UCSD-AML1 (cell line): ENCODE data around the gene SCNN1A.
A peak's percentile ranks its signal among the peaks of the same experiment; 100 is the strongest.

Experiments used
- DNase-seq: peaks from one replicate; lab custom pipeline; 2025; ENCODE audit not compliant: unreplicated experiment; lab: John Stamatoyannopoulos, UW

SCNN1A gene

DNA sequence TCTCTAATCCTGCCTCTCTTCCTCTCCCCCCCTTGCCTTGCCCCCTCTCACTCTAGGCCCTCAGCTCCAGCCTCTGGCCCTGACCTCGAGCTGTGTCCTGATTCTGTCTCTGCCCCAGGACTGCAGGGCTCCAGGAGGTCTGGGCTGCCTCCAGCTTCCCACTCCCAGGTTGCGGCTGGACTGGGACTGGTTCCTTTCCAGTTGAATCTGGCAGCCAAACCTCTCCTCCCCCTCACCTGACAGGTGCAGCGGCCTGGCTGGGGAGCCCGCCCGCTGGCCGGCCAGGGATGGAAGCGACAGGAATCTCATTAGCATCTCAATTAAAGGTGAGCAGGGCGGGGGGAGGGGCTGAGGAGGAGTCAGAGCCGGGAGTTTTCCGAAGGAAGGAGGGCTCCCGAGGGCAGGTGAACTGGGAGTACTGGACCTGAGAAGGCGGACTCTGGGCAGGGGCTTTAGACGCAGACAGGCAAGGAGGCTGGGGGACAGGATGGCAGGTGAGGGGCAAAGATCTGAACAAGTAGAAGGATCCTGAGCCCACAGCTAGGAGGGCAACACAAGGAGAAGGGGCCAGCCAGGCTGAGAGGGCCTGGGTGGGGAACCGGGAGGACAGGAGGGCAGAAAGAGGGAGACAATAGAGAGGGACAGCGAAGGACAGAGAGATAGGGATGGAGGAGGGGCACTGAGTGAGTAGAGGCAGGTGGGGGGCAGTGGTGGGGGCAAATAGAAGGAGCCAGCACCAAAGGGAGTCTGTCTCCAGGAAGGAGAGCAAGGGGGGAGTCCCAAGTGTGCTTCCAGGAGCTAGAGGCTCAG lies at the start of gene SCNN1A:
SCNN1A (minus strand) TSS at position 295 of the 810 bp plus-strand sequence. CDS start 780 bp downstream, outside the sequence.
- no peak for DNase-seq

DNA sequence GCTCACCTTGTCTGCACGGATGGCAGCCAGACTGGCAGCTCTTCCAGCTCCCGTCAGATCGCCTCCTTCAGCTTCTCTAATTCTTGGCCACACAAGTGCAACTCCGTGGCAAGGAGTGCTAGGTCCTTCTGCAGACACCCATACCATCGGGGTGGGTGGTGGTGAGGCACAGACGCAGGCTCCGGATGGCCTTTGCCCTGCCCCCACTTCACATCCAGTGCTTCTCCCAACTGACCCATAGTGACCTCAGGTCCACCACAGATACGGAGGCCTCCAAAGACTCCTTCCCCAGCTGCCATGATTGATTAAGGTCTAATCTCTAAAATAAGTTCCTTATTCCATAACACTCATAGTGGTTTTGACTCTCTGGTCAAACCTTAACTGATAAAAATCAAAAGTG lies 49.5 kb upstream of the SCNN1A start:
- DNase-seq, result peak; percentile 29

DNA sequence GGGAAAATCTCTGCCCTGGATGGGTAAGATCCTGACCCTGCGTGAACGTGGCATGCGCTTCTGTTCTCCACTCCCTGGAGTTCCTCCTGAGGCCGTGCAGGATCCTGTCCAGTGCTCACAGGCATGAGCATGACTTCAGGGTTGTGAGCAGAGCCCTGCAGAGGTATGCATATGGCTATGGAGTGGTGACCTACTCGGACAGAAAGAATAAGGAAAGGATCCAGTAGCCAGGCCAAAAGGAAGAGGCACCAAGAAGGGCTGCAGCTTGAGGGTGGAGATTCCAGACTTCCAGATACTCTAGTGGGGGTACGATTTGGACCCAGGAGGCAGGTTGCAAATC lies 48.6 kb upstream of the SCNN1A start:
- DNase-seq, result no peak

DNA sequence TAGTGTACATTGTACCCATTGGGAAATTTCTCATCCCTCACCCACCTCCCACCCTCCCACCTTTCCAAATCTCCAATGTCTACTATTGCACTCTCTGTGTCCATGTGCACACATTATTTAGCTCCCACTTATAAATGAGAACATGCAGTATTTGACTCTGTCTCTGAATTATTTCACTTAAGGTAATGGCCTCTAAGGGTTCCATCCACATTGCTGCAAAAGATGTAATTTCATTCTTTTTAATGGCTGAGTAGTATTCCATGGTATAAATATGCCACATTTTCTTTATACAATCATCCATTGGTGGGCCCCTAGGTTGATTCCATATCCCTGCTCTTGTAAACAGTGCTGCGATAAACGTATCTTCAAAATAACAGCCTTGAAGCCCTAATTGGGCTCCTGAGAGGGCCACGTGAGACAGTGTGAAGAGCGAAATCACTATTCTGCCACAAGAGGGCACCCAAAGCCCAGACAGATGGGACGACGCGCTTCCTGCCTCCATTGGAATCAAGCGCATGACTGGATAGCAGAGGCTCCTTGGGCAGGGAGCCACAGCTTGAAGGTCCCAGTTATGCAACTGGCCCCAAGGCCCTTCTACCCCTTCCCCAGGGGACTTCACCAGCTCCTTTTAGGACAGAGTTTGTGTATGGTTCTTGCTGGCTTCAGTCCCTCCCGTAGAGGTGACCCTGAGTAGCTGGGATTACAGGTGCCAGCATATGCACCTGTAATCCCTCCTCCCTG lies 48.1 kb upstream of the SCNN1A start:
- DNase-seq, result peak; percentile 80

DNA sequence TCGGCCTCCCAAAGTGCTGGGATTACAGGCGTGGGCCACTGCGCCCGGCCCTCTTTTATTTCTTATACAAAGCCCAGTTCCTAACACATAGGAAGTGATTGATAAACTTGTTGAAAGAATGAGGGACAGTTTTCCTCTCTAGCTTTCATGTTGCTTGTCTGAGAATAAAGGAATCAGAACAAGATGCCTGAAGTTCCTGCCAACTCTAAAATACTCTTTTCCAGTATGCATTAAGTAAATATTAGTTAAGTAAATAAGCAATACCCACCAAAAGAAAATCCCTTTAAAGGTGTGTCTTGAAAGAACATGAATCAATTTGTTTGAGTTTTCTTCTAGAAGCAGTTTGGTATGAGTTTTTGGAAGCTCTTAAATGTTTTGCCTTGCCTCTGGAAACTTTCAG lies 45.0 kb upstream of the SCNN1A start:
- no peak for DNase-seq

DNA sequence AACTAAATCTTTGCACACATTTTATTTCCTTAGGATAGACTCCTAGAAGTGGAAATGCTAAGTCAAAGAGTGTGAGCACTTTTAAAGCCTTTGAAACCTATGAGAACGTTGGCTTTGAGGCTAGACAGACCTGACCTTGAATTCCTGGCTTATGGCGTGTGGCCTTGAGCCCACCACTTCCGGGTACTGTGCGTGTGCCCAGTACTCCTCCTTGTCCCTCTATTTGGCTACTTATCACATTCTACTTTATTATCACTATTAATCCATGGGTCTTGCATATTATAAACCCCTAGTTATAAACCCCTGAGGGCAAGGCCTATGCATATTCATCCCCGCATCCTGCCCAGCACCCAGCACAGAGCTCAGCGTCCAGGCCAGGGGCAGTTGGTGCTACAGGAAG lies 43.4 kb upstream of the SCNN1A start:
- DNase-seq, result no peak

DNA sequence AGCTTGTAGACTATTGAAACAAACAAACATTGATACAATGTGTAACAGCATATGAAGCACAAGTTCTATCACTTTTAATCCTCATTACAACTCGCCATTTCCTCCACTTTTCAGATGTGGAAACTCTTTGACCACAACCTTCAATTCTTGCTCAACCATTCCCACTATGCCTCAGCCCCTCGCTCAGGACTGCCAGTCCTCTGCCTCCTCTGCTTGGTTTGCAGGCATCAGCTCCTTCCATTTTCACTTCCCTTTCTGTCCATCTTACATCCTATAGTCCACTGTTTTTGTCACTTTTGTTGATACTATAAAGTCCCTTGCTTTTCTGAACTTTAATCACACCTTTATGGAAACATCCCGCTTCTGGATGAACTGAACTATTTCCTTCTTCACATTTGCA lies 41.2 kb upstream of the SCNN1A start:
- no peak for DNase-seq

DNA sequence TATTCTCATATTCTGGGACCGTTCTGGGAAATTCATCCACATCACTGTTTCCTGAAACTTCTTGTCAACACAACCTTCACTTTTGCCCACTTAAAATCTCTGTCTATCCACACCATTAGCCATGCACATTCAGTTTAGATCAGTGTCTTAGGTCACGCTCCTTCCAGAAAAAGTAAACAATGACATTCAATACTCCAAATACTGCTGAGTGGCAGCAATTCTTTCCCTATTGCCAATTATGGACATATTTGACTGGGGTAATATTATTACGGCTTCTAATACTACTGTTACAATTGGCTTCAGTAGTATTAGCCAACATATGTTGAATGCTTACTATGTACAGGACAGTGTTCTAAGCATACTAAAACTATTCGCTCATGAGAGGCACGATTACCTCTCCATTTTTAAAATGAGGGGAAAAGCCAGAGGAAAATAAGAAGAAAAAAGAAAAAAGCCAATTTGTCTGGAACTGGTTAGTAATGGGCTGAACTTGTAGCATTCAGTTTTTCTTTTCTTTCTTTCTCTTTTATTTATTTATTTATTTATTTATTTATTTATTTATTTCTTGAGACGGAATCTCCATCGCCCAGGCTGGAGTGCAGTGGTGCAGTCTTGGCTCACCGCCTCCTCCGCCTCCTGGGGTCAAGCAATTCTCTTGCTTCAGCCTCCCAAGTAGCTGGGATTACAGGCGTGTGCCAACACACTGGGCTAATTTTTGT lies 32.0 kb upstream of the SCNN1A start:
- DNase-seq, result no peak

DNA sequence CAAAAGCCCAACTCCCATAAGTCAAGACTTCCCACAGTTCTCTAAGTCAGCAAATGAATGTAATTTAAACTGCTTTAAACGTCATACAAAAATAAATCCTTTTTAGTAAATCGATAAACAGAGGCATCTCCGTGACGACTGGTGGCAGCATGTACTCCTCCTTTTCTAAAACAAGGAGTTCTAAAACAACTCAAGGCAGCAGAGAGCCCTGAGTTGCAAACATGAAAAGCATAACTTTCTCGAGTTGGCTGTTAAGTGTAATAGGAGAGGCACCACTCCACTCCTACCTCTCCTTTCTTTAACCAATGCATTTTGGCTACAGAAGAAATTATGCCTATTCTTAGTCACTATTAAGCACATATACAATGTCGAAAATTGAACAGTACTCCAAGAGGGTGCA lies 30.6 kb upstream of the SCNN1A start:
- no peak for DNase-seq

DNA sequence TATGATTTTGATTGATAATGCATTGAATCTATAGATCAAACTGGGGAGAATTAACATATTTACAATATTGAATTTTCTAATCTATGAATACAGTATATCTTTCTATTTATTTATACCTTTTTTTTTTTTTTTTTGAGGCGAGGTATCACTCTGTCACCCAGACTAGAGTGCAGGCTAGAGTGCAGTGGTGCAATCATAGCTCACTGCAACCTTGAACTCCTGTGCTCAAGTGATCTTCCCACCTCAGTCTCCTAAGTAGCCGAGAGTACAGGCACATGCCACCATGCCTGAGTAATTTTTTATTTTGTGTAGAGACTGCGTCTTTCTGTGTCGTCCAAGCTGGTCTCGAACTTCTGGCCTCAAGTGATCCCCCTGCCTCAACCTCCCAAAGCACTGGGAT lies 29.0 kb upstream of the SCNN1A start:
- no peak for DNase-seq

DNA sequence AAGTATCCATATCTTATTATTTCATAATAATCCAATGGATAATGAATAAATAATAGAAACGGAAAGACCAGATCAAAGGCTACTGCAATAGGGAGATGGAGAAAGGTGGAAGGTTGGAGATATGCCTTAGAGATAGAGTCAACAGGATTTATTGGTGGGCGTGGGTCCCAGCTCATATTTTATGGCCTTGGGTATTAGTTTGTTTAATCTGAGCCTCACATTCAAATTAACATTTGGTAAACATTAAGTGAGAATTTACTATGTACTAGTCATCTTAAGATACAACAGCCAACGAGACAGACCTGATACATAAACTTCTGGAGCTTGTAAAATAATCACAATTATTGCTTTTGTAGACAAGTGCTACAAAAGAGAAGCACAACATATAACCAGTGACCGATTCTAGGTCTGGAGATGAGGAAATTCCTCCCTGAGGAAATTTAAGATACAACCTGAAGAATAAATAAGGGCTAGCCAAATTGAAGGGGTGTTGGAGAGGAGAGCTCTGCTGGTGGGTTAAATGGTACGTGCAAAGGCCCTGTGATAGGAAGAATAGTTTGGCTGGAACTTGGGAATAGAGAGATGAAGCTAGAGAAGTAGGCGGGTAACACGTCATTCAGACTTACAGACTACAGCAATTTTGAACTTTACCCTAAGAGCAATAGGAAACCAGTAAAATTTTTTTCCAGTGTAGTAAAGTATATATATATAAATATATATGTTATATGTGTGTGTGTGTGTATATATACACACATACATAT lies 24.7 kb upstream of the SCNN1A start:
- no peak for DNase-seq

DNA sequence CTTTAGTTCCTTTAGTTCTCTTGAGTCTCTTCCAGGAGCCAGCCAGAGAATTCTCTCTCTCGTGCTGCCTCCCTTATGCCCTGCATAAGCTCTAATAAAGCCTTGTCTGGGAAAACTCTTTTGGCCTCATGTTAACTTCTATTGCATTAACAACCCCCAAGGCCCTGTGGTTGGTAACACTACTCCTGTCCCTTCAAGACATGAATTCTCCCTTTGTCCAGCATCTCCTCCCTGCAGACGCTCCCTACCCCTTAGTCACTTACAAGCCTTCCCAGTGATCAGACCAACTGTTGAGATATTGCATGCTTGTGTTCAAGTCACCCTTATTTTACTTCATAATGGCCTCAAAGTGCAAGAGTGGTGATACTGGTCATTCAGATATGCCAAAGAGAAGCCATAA lies 20.7 kb upstream of the SCNN1A start:
- no peak for DNase-seq

DNA sequence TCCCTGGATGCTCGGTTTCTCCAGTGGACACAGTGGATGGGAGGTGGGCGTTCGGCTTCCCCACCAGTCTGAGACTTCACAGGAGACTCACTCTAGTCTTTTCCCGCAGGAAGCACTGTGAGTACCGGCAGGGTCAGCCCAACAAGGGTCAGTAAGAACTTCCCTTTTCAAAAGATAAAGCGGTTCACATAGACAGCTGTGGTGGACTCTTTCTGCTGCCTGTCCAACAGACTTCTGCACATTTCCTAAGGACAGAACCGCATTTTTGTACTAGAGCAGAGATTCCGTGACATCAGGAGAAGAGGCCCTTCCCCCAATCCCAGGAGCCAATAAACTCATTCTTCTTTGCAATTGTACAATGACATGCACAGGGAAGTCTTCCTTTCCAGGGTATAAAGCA lies 19.0 kb upstream of the SCNN1A start:
- no peak for DNase-seq

DNA sequence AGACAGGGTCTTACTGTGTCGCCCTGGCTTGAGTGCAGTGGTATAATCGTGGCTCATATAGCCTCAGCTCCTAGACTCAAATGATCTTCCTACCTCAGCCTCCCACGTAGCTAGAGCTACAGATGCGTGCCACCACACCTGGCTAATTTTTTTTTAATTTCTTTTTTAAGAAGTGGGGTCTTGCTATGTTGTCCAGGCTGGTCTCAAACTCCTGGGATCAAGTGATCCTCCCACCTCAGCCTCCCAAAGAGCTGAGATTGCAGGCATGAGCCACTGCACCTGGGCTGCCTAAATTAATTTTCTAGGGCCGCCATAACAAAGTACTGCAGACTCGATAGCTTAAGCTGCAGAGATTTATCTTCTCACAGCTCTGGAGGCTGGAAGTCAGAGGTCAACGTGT lies 17.7 kb upstream of the SCNN1A start:
- DNase-seq, result no peak

DNA sequence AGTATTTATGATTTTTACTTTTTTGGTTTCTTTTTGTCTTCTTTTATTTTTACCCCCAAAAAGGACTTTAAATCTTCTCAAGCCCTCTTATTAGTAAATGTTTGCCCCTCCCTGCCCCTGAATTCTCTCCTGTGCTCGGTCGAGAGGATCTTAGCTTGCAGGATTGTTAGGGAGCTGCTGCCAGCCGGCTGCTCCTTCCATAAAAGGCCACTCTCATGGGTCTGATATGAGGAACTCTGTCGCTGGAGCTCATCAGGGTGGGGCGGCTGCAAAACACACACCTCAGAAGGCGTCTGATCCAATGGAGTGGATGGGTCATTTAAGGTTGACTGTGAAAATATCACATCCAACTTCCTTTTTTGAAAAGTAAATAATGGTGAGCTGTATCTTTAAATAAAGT lies 17.1 kb upstream of the SCNN1A start:
- DNase-seq, result no peak

DNA sequence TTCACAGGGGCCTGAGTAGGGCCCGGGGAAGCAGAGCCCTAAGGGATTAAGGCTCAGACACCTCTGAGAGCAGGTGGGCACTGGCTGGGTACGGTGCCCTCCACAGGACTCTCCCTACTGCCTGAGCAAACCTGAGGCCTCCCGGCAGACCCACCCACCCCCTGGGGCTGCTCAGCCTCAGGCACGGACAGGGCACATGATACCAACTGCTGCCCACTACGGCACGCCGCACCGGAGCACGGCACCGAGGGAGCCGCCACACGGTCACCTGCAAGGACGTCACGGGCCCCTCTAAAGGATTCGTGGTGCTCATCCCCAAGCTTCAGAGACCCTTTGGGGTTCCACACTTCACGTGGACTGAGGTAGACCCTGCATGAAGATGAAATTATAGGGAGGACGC lies 15.7 kb upstream of the SCNN1A start:
- no peak for DNase-seq

DNA sequence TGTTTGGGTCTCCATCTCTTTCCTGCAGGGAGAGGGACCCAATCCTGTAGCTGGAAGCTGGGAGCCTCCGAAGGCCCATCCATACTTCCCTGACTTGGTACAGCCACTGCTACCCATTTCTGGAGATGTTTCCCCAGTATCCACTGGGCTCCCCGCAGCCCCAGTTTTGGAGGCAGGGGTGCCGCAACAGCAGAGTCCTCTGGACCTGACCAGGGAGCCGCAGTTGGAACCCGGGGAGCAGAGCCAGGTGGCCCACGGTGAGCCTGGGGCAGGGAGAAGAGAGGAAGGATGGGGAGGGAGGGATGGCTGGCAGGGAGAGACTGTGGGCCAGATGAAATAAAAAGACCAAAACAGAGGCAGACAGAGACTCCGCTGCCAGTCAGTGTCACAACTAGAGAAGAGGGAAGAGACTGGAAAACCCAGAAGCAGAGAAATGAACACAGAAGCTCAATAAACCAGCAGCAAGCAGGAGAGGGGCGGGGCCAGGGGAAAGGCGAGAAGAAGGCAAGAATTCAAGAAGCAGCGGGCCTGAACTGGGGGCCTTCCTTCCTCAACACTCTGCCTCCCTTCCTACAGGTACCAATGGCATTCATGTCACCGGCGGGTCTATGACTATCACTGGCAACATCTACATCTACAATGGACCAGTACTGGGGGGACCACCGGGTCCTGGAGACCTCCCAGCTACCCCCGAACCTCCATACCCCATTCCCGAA lies 14.9 kb upstream of the SCNN1A start:
- DNase-seq, result no peak

DNA sequence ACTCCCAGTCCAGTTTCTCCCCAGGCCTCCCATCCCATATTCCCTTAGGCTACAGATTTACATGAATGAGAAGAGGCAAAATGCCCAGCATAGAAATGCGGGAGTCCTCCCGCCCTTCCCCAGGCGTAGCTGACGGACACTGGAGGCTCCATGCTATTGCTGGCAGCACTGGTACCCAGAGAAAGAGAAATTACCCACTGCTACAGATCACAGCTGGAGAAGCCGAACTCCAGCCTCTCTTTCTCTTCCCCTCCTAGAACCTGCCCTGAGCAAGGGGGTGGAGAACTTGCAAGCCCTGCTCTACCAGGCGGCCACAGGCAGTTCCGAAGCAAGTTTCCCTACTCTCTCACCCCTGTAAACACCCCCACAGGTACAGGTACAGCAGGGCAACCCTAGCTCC lies 12.2 kb upstream of the SCNN1A start:
- DNase-seq, result no peak

DNA sequence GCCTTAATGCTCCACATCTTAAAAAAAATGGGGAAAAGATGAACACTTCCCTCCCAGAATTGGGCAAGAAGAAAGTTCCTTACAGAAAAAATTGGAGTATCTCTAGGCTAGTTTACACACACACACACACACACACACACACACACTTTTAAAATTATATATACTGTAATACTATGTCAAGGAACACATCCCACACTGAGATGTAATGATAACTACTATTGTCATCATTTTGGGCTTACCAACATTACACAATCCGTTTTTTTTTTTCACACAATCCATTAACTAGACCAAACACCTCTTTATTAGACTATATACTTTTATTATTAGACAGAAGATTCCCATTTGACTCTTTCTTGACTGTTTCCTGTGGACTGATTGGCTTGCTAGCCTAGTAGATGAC lies 11.1 kb upstream of the SCNN1A start:
- no peak for DNase-seq

DNA sequence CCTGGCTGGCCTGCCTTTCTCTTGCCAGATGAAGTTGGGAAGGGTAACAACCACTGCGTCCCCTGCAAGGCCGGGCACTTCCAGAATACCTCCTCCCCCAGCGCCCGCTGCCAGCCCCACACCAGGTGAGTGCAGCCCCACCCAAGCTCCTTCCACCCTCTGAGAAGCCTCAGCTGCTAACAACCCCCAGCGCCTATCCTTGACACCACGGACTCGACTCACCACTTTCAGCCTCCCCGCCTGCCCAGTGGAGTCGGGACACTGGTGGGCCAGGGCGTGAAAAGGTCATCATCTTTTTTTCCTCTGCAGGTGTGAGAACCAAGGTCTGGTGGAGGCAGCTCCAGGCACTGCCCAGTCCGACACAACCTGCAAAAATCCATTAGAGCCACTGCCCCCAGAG lies 10.7 kb upstream of the SCNN1A start:
- DNase-seq, result no peak
